Prostate gland (tissue), 2 donors: Measurements from ENCODE around the gene GHRH. TPM values are rescaled to one million over a fixed set of nuclear protein-coding genes. Genes with fewer than 3 reads are reported as not detected.

Experiments
- DNase-seq: peaks from one replicate; pipeline ENCODE4 v3.0.0-alpha.2; 2019; ENCODE audit warnings: low spot score
- H3K27ac ChIP-seq, 2 donors: fragments of 200-600 bp; sonication (generic); 2 replicates each; pipeline ENCODE4 v1.5.1; 2017 to 2019
- H3K27me3 ChIP-seq: fragments of 200-600 bp; sonication (generic); replicated peaks from 2 replicates; pipeline ENCODE4 v1.5.1; 2019; ENCODE audit not compliant: insufficient read depth
- H3K36me3 ChIP-seq, 2 donors: fragments of 200-600 bp; sonication (generic); 1 replicate in 1 of 2; 2 replicates in 1 of 2; pipeline versions ENCODE4 v1.5.1 to v1.8.1; 2017 to 2019
- H3K4me1 ChIP-seq: fragments of 200-600 bp; sonication (generic); replicated peaks from 2 replicates; pipeline ENCODE4 v1.5.1; 2019
- H3K4me3 ChIP-seq, 2 donors: fragments of 200-600 bp; sonication (generic); 2 replicates each; pipeline ENCODE4 v1.5.1; 2017 to 2019
- H3K9me3 ChIP-seq: fragments of 200-600 bp; sonication (generic); 2 replicates; pipeline ENCODE4 v1.5.1; 2017
- CTCF ChIP-seq, 4 experiments: fragments of 200-600 bp in 2 of 4; fragments of 450-650 bp in 2 of 4; sonication (generic) in 2 of 4; IDR thresholded peaks; 1 replicate in 3 of 4; 2 replicates in 1 of 4; pipeline ENCODE4 v1.5.1; 2016 to 2019; ENCODE audit warnings: antibody characterized with exemption in 4 of 4, mild to moderate bottlenecking in 2 of 4, moderate library complexity in 2 of 4
- POLR2A ChIP-seq: fragments of 450-650 bp; IDR thresholded peaks from one replicate; pipeline ENCODE4 v1.6.1; 2016; ENCODE audit warnings: antibody characterized with exemption, mild to moderate bottlenecking
- POLR2AphosphoS5 ChIP-seq: sonication (generic); formaldehyde crosslinking; IDR thresholded peaks from one replicate; pipeline ENCODE4 v1.6.1; 2017; ENCODE audit warnings: antibody characterized with exemption
- WGBS: methylation state at CpG from one replicate; pipeline ENCODE4 v1.1.5; 2018; 5-methylcytosine and 5-hydroxymethylcytosine counted together
- intact Hi-C: fragments of 100-400 bp; cut with DNase I; formaldehyde crosslinking; loops from one replicate; pipeline ENCODE4 v1.14.2; 2022
- total RNA-seq, 2 donors: library from RNA; depleted of rRNA; stranded (reverse); fragments of >200 nt; gene quantifications; one replicate each; pipeline ENCODE4 v1.1.0, GENCODE V29; 2016

The GHRH gene
- total RNA-seq, 2 donors from 2014 or later: not detected

GRCh38 chr20:37247547-37247946 is 14.1 kb downstream of the GHRH start:
- Histone ChIP-seq H3K4me1 (no peaks in the 10 kb centered on the region), H3K36me3 (no peaks in the 10 kb centered on the region), H3K27ac (no peak overlapping the region), H3K27me3 (no peaks in the 10 kb centered on the region), H3K9me3 (no peaks in the 10 kb centered on the region), H3K4me3 (no peak overlapping the region)
- intact Hi-C loops: no loop called here
- 100% methylated on average over 1 of the region's 1 CpG for WGBS
- no peak for DNase-seq
- TF ChIP-seq POLR2A (no peak), CTCF (IDR thresholded peaks at IDR 0.05) (no peak), POLR2AphosphoS5 (no peak)

- TF ChIP-seq POLR2A (no peak), CTCF (IDR thresholded peaks at IDR 0.05) (no peak), POLR2AphosphoS5 (no peak)
- no peak for DNase-seq
- intact Hi-C loops: no loop called here
- no peaks in the 10 kb centered on the region for H3K9me3 ChIP-seq
- H3K27ac ChIP-seq: no peak overlapping the region
- H3K4me3 ChIP-seq: no peak overlapping the region
- 96% methylated on average over 5 of the region's 5 CpGs for WGBS
- no peaks in the 10 kb centered on the region for H3K27me3 ChIP-seq
- no peaks in the 10 kb centered on the region for H3K4me1 ChIP-seq
- no peaks in the 10 kb centered on the region for H3K36me3 ChIP-seq
Observed at GRCh38 chr20:37246736-37247135, 14.9 kb downstream of the GHRH start.

- WGBS: 71% methylated on average over 25 of the region's 25 CpGs
- Histone ChIP-seq H3K27me3 (no peaks in the 10 kb centered on the region), H3K36me3 (no peaks in the 10 kb centered on the region)
Observed at GRCh38 chr20:37245216-37246150, 16.1 kb downstream of the GHRH start.

GRCh38 chr20:37244572-37244957 is 17.0 kb downstream of the GHRH start:
- H3K36me3 ChIP-seq: no peaks in the 10 kb centered on the region
- H3K27me3 ChIP-seq: no peaks in the 10 kb centered on the region
- no peaks in the 10 kb centered on the region for H3K9me3 ChIP-seq
- 78% methylated on average over 5 of the region's 5 CpGs for WGBS
- intact Hi-C loops: no loop called here
- DNase-seq: no peak
- no peaks in the 10 kb centered on the region for H3K4me1 ChIP-seq
- no peak for TF ChIP-seq POLR2A
- TF ChIP-seq CTCF (IDR thresholded peaks at IDR 0.05): no peak
- TF ChIP-seq POLR2AphosphoS5: no peak
- no peak overlapping the region for H3K4me3 ChIP-seq
- no peak overlapping the region for H3K27ac ChIP-seq

More at GRCh38 chr20:37245216-37246150, 16.1 kb downstream of the GHRH start:
- no peak for DNase-seq
- no peaks in the 10 kb centered on the region for H3K9me3 ChIP-seq
- TF ChIP-seq CTCF (IDR thresholded peaks at IDR 0.05): no peak
- no peak for TF ChIP-seq POLR2AphosphoS5
- TF ChIP-seq POLR2A: no peak
- H3K27ac ChIP-seq: no peak overlapping the region
- no peaks in the 10 kb centered on the region for H3K4me1 ChIP-seq
- intact Hi-C loops: no loop called here
- no peak overlapping the region for H3K4me3 ChIP-seq
